NCI-H2196 (cell line): Measurements from ENCODE around the gene CLSTN2.

Experiments
- DNase-seq: peaks from one replicate; lab custom pipeline; 2025; ENCODE audit not compliant: unreplicated experiment; lab: John Stamatoyannopoulos, UW

CLSTN2 gene

DNA sequence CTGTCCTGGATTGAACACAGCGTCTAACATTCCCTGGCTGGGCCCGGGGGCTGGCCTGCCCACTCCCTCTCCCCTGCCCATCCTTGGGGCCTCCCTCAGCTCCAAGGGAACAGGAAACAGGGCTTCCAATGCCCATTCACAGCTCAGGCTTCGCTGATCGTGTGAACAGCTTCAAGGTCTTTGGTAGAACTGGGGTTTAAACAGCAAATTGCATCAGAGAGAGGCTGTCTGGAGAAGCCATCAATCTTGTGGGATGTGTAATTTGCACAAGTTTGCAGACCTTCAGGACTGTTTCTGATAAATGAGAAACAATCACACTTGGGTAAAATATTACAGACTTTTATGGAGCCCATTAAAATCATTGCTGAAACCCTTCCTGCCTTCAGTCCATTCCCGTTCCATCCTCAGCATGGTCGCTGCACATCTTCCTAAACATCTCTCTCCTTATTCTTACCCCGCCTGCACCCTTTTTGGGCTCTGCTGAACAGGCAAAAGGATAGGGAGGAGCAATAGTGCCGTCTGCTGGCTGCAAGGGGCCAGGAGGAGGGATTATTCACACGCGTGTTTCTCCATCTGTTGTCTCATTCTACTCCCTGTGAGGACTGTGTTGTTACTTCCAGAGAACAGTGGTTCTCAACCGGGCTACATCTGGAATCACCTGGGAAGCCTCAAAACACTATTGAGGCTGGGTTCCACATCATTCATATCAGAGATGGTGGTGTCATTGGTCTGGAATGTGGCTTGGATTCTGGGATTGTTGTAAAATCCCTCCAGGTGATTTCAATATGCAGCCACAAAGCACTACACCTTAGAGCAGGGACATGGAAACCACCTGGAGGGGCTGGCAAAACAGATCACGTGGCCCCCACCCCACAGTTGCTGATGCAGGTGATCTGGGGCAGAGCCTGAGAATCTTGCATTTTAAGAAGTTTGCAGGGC is 116.3 kb downstream of the CLSTN2 start:
- peak; percentile 4 for DNase-seq

DNA sequence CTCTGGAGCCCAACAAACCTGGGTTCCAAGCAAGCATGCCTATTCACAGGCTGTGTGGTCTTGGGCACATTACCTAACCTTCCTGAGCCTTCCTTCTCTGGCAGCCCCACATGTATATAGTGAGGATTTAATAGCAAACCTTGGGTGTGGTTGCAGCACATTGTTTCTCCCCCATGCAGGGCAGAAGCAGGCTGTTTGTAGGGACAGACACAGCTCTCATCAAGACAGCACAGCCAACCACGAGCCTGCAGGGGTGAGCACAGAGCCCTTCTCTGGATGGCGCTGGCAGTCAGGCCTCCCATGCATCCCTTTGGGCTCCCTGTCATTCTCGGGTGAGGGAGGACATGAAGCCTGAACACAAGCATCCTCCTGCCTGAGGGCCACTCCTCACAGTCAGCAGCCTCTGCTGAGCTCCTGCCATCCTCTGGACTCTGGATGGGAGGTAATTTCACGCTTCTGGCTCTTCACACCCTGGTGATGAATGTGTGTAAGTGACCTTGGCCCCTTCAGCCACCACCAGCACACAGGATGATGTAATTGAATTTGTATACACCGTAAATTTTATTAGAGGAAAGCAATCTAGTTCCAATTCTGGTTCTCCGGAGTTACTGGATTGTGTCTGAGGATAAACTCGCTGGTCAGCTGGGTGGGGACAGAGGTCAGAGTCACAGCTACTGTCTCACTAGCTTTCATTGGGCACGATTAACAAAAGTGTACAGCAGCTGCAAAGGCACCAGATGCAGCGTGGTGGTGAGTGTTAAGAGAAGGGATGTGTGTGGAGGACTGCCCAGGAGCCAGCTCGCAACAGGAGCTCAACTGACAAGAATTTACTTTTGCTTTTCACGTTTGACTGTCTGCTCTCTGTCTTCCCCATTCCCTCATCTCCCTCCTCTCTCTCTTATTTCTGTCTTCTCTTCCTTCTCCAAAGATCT is 118.1 kb downstream of the CLSTN2 start:
- no peak for DNase-seq

GRCh38 chr3:140053794-140054193 is 118.8 kb downstream of the CLSTN2 start:
- DNase-seq = no peak

DNA sequence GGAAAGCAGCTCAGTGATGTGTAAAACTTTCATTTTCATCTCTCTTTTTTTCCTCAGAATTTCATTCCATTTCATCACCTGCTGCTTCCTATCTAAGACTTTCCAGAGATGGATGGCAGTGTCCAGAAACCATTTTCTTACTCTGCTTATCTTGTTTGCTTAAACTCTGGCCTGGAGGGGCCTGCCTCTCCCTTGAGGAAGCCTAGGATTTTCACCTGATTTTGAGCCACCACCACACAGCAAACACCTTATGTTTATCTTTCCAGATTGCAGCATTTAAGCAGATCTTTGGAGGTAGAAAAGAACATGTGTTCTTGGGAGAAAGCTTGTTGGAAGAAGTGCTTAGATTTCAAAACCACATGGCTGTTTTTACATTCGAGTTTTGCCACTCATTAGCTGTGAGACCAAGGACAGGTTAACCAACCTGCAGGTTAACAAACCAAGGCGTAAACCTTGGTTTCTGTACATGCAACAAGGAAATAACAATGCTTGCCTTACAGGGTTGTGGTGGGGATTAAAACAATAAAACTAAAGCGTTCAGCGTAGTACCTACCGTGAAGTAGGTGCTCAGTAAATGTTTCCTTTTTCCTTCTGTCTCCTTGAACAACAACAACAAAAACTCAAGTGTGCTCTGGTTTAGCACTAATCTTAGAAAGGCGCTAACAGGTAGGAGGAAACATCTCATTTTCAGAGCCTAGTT is 120.3 kb downstream of the CLSTN2 start:
- no peak for DNase-seq

DNA sequence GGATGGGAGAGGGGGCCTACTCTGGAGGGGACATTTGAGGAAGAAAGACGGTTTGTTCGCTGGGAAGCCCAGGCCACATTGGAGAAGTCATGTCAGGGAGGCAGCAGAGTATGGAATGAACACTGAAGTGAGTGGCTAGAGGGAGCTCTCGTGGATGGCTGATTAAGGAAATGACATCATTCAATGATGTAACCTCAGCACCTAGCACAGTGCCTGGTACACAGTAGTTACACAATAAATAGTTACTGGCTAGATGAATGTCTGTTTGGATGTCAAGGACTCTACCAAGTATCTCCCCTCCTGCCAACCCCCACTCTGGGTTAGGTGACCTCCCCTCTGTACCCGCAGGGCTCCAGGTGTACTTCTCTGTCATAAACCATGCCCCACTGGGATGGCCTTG is 121.1 kb downstream of the CLSTN2 start:
- no peak for DNase-seq

- no peak for DNase-seq
Observed at GRCh38 chr3:140061211-140061610, 126.2 kb downstream of the CLSTN2 start.

GRCh38 chr3:140062461-140062860 is 127.5 kb downstream of the CLSTN2 start:
- no peak for DNase-seq

DNA sequence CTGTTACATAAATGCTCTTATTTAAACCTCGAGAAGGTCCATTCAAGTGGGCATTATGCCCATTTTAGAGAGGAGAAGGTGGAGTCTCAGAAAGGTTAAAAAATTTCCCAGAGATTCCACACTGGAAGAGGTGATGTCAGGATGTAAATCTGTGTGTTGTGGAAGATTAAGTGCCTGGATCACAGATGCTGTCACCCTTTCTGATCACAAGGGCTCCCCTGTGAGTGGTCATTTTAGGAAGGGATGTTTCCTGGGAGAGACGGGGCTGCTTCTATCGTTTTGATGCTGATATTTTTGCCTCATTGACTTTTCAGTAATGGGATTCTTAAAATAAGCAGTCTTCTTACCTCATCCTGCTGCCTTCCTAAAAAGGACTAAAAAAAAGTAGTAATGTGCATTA is 132.5 kb downstream of the CLSTN2 start:
- no peak for DNase-seq

GRCh38 chr3:140068494-140069017 is 133.6 kb downstream of the CLSTN2 start:
- DNase-seq = no peak

DNA sequence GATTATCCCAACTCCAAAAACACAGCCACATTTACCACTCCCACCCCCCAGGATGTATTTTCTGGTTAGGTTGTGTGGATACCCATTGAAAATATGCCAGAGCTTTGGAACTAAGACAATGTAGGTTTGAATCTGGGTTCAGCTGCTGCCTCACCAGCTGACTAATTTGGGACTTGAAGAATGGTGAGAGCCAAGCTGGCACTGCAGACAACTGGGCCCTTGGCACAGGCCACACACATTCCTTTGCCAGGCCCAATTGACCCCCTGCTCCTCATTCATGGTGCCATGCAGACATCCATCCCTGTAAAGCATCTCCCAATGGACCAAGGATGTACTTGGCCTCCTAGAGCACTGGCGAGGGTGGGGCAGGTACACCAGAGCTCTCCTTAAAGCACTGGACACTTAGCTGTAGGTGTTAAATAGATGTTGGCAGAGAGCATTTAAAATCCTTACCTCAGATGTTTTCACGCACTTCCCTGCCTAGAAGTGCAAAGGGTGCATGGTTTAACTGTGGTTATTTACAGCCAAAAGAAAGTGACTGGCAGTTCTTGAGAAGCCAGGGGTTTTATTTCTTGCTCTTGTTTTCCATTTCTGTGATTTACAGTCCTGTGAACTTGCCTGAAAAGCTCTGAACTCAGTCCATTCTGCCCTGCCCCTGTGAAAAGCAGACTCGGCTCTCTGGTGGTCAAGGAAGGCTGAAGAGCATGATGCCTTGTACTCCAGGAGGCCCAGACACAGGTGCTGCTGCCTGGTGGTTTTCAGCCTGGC is 138.5 kb downstream of the CLSTN2 start:
- DNase-seq = no peak

GRCh38 chr3:140076552-140076951 is 141.6 kb downstream of the CLSTN2 start:
- DNase-seq = no peak

DNA sequence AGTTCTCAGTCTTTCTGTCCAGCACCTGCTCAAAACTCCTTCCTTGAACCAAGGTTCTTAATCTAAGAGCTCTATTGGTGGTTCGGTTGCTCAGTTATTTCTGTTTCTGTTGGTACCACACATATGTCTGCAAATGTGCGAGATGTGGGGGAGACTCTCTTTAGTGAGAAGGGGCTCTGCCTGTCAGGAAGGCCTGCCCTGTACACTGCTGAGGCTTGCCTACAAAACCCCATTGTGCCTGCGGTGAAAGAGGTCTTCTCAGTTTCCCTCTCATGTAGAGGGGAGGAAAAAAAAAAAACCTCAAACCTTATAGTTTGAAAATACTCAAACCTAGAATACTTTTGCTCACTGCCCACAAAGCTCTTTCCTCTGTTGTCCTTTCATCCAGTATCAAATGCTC is 142.4 kb downstream of the CLSTN2 start:
- DNase-seq = no peak

GRCh38 chr3:140078343-140078742 is 143.4 kb downstream of the CLSTN2 start:
- DNase-seq = no peak

DNA sequence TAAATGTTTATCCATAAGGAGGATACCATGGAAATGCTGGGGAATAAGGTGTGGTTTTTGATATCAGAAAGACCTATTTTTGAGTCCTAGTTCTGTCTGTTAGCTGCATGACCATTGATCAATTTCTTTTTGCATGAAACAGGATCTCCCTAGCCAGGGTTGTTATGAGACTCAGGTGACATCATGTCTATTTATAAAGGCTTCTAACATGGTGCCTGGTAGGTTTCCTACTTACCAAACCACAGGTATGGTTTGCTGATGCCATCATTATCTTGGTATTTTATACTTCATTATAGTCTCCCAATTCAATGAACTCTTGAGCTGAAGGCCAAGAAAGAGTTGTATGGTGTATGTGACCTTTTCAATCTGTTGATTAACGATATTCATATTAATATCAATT is 144.0 kb downstream of the CLSTN2 start:
- no peak for DNase-seq

- no peak for DNase-seq
Observed at GRCh38 chr3:140081887-140082286, 146.9 kb downstream of the CLSTN2 start.

DNA sequence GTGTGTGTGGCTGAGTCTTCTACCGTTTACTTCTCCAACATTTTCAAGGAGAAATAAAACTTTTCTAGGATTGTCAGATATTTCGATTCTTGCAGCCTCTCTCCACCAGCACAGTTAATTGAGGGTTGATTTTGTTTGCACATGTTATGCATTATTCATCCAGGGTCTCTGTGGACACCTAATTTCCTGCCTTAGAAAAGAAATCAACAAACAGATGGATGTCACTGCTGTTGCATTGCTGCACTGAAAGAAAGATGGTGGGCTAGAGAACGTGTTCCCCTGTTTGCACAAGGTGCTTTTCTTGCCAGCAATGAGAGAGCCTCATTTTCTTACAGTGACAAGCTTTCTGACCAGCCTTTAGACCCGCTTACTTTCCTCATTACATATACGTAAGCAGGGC is 150.0 kb downstream of the CLSTN2 start:
- no peak for DNase-seq

DNA sequence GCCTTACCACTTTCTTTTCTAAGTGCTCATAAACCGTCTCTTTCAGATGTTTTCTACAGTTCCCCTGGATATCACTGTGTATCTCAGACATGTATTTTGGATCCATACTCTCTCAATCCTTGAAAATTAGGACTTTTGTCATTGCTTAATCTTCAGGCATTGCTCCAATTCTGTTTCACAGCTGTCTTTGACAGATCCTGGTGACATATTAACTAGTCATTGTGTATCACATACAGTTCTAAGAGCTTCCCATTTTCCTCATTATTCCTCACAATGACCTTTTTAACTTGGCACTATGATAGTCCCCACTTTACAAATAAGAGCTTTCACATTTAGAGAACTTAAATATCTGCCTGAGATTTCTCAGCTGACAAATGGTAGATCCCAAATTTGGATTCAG is 151.7 kb downstream of the CLSTN2 start:
- no peak for DNase-seq

DNA sequence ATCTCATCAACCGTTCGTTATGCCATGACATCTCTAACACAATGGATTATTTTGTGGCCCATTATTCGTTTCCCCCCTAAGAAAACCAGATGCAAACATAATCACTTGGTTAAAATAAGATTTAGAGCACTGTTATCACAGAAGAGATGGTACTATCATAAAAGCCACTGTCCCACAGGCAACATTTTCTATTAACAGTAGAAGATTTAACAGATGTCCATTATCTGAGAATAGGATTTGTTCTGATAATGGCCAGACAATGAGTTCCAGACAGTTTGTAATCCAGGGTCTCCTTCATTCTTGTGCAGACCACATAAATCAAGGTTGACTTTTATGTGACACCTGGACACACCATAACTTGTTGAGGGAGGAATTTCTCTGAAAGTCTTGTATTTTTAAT is 153.1 kb downstream of the CLSTN2 start:
- DNase-seq = no peak

DNA sequence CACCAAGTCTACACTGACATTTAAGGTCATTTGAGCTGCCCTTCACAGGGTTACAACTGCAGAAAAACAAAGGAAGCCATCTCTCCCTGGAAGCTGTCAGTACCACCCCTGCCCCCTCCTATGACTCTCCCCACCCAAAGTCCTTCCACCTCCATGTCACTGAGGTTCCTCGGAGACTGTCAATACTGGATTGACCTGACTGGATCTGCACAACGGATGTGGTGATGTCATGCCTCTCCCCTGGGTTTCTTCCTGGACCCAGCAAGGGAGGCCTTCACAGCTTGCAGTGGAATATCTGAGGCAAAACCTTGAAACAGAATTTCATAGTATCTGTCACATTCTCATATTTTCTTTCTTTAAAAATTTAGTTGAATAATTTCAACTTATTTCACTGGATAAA is 153.5 kb downstream of the CLSTN2 start:
- DNase-seq = no peak

DNA sequence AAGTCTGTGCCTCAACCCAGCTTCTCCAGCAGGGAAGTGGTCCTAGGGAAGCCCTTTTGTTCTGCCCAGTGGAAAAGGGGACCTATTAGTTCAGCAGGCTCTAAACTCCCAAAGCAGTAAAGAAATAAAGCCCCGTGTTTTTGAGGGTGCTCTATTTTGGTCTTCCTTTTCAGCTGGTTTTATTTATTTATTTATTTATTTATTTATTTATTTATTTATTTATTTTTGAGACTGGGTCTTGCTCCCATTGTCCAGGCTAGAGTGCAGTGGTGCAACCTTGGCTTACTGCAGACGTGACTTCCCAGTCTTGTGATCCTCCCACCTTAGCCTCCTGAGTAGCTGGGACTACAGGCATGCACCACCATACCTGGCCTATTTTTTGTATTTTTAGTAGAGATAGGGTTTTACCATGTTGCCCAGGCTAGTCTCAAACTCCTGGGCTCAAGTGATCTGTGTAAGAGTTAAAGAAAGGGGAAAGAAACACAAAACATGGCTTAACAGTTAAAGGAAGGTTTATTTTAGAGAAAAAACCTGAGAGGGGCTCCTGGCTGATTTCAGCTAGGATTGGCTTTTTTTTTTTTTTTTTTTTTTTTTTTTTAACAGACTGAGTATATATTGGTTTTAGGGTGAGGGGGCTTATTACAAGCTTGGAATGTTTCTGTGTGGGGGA is 154.6 kb downstream of the CLSTN2 start:
- DNase-seq = no peak
